HG03025 (cell line): ENCODE data around the gene ITGA11.

Experiments used
- ATAC-seq: cut with Tn5 transposase; IDR thresholded peaks from one replicate; pipeline ENCODE4 v1.9.1; 2021; ENCODE audit warnings: mild to moderate bottlenecking, moderate library complexity; ENCODE audit not compliant: unreplicated experiment, low FRiP score

ITGA11 gene

GRCh38 chr15:68377766-68378165 lies 54.2 kb downstream of the ITGA11 start:
- ATAC-seq: no peak

- no peak for ATAC-seq
Observed at GRCh38 chr15:68376447-68377060, 55.4 kb downstream of the ITGA11 start.

- ATAC-seq: no peak
Observed at GRCh38 chr15:68375716-68376220, 56.2 kb downstream of the ITGA11 start.

DNA sequence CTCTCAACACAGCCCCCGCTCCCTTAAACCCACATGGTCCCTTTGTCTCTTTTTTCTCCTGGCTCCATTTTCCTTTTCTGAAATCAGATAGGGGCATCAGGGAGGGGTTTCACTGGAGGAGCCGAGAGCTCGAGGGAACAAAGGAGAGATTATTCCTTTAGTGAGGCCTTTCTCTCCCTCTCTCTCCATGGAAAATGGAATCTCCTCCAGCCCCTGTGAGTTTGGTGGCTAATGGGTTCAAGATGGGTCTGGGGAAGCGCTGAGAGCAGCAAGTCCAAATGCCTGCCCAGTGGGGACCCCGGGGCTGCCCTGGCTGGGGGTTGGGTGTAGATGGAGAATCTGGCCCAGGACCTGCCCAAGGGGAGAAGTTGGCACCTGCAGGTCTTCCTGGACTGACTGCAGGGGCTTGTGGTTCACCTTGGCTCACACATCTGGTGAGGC lies 56.8 kb downstream of the ITGA11 start:
- ATAC-seq: no peak

DNA sequence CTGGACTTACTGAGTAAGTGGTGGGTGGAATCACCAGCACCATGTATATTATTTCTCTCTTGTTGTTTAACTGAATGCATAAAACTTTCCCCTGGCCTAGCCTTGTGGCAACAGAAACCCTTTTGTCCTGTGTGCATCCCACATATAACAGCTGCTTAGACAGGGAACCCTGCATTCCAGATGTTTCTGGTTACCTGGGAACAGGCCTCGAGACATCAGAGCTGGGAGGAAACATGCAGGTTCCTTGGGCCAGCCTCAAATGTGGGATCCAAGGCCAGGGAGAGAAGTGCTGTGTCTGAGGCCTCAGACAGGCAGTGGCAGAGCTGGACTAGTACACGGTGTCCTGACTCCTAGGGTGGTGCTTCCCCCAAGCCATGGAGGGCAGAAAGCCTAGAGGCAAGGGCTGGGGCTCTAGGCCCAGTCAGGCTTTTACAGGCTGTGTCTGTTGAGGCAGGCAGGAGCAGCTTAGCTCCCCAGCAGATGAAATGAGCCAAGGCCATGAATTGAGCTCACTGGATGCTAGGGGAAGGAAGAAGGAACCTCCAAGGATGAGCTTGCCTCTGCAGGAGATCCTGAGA lies 57.7 kb downstream of the ITGA11 start:
- ATAC-seq: no peak

DNA sequence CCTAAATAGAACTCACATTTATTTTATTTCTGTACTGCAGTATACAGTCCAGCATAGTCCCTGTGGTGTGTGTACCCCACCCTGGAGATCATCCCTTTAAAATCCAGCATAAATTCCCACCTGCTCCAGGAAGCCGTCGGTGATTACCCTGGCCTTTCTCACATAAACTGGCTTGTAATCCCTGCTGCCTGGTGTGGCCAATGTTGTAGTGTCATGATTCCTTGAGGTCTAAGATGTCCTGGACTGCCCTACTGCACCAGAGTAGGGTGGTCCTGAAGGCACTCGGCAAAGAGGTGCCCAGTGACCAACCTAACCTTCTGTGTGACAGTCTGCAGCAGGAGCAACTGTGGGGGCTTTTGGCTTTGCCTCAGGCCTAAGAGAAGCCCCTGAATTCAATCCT lies 58.9 kb downstream of the ITGA11 start:
- ATAC-seq: no peak

- no peak for ATAC-seq
Observed at GRCh38 chr15:68372291-68372811, 59.6 kb downstream of the ITGA11 start.

GRCh38 chr15:68371851-68372250 lies 60.1 kb downstream of the ITGA11 start:
- ATAC-seq: no peak

DNA sequence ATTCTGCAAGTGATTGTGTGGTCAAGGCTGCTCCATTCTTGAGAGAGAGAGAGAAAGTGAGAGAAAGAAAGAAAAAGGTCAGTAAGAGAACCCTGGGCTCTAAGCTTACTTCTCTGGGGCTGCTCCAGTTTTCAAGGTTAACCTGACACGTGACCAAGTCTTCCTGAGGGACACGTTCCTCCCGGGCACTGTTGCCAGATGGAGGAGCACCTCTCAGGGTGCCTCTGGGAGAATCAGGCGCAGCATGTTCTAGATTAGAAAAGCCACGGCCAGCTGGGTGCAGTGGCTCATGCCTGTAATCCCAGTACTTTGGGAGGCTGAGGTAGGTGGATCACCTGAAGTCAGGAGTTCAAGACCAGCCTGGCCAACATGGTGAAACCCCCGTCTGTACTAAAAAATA lies 60.8 kb downstream of the ITGA11 start:
- no peak for ATAC-seq

DNA sequence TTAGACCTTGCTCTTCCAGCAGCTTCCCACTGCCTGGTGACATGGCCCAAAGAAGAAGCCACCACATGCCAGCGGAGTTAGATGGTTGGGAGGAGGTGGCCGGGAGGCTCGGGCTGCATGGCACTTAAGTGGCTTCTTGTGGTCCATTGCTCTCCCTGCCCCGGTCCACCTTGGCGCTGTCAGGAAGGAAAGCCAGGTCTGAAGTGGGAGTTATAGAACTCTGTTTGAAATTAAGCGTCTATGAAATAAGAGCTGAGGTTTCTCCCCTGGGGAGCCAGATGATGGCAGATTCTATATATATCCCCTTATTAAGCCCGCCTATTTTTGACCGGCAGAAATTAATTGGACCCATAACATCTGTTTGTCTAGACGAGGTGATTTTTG lies 61.2 kb downstream of the ITGA11 start:
- ATAC-seq: no peak

GRCh38 chr15:68369931-68370767 lies 61.8 kb downstream of the ITGA11 start:
- ATAC-seq: no peak

GRCh38 chr15:68368731-68369435 lies 63.1 kb downstream of the ITGA11 start:
- no peak for ATAC-seq

GRCh38 chr15:68367992-68368391 lies 64.0 kb downstream of the ITGA11 start:
- ATAC-seq: no peak

- ATAC-seq: no peak
Observed at GRCh38 chr15:68367226-68367625, 64.7 kb downstream of the ITGA11 start.

DNA sequence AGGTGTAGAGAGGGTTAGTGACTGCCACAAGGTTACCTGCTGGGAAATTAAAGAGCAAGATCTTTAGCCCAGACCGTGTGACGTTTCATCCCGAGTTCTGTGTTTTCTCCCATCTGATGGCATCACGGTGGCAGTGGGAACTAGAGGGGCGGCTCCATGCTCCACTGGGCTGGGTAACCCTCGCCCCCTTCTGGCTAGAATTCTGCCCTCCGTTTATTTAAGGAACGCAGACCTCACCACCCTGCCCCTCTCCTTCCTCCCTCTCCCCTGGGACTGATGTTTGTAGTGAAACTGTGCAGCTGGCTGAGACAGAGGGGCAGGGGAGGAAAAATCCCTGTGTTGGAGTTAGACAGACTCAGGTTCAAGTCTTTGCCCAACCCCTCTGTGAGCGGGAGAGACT lies 65.6 kb downstream of the ITGA11 start:
- no peak for ATAC-seq

DNA sequence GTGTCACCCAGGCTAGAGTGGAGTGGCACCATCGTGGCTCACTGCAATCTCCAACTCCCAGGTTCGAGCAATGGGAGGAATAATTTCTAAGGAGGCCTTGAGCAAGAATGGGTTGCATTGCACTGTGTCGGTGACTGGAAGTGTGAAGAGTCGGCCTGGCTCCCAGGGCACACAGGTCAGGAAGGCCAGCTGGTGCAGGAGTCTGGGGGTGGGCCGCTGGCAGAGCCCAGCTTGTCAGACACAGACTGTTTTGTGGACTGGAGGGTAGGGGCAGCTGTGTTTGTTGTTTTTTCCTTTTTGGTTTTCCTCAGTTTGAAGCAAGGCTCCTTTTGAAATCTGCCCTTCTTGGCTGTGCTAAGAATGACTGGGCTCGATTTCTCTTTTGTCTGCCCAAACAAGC lies 66.2 kb downstream of the ITGA11 start:
- no peak for ATAC-seq

DNA sequence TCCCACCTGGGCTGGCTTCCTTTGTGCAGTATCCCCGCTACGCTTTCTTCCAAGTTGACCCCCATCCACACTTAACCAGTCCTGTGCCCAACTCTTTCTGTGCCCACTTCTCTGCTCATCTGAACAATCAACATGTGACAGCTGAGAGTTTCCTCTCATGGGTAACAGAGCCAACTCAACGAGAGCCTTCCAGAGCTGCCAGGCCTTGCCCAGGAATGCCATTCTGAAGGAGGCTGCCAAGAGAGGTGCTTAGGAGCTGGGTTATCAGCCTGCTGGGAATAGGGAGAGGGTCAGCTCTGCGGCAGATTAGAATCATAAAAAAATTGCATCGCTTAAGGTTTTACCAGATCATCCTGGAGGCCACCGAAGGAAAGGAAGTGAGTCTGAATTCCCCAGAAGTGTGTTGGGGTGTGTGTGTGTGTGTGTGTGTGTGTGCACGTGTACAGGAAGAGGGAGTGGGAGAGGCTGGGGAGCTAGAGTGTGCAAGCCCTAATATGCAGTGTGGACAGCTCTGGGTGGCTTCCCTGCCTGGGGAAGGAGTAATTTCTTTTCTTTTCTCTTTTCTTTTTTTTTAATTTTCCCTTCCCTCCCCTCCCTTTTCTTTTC lies 66.7 kb downstream of the ITGA11 start:
- ATAC-seq: no peak

GRCh38 chr15:68364660-68365035 lies 67.3 kb downstream of the ITGA11 start:
- ATAC-seq: no peak

- no peak for ATAC-seq
Observed at GRCh38 chr15:68364028-68364659, 67.8 kb downstream of the ITGA11 start.

DNA sequence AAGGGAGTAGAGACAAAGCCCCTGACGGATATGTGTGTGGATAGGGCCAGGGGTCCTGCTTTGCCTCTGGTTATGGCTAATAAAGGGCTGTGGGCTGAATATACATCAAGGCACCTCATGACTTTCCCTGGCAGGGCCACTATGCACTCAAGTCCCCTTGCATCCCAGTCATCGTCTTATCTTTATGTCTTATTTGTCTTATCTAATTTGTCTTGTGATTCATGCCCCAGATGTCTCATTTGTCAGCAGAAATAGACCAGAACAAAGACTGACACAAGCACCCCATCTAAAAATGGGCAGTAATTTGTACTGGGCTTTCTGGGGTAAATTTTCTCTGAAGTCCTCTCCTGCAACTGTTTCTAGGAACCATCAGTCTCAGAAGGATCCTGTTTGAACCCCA lies 68.6 kb downstream of the ITGA11 start:
- no peak for ATAC-seq
